Pancreas (tissue), 10 donors: ENCODE data around the gene LNX1. TPM values are rescaled to one million over a fixed set of nuclear protein-coding genes. Genes with fewer than 3 reads are reported as not detected.
A peak's percentile ranks its signal among the peaks of the same experiment; 100 is the strongest.

Experiments
- ATAC-seq, 4 donors: fragments of 200-7000 bp; cut with Tn5 transposase; one replicate each; pipeline versions ENCODE4 v1.8.0 to v1.9.1; 2020; ENCODE audit warnings: mild to moderate bottlenecking in 4 of 4, moderate library complexity in 4 of 4
- DNase-seq, 6 donors: peaks; one replicate each; pipeline ENCODE4 v3.0.0-alpha.2; 2020
- FAIRE-seq: peaks from 2 replicates; lab custom pipeline; 2012; peaks lifted over from hg19 to GRCh38; lab: Jason Lieb, UNC
- H3K27ac ChIP-seq, 4 donors: fragments of 200-600 bp; sonication (generic); 1 replicate in 3 of 4; 2 replicates in 1 of 4; pipeline versions ENCODE4 v1.5.0 to v1.8.0; 2020
- H3K27me3 ChIP-seq, 4 donors: fragments of 200-600 bp; one replicate each; pipeline ENCODE4 v1.8.0; 2021
- H3K36me3 ChIP-seq, 3 donors: fragments of 200-600 bp; sonication (generic) in 1 of 3; one replicate each; pipeline versions ENCODE4 v1.5.0 to v1.8.0; 2020 to 2021
- H3K4me1 ChIP-seq, 3 donors: fragments of 200-600 bp; one replicate each; pipeline ENCODE4 v1.8.0; 2021
- H3K4me3 ChIP-seq, 4 donors: fragments of 200-600 bp; sonication (generic) in 2 of 4; one replicate each; pipeline versions ENCODE4 v1.5.0 to v1.8.0; 2020 to 2021
- H3K9me3 ChIP-seq, 4 donors: fragments of 200-600 bp; one replicate each; pipeline ENCODE4 v1.8.0; 2021
- CTCF ChIP-seq, 4 donors: fragments of 200-600 bp; sonication (generic) in 3 of 4; IDR thresholded peaks; one replicate each; pipeline versions ENCODE4 v1.5.0 to v1.8.0; 2021; ENCODE audit warnings: antibody characterized with exemption in 4 of 4
- WGBS, 2 donors: extraction: QIAGEN DNeasy Blood & Tissue Kit; methylation state at CpG; one replicate each; pipeline ENCODE4 v1.1.7; 2013; 5-methylcytosine and 5-hydroxymethylcytosine counted together
- intact Hi-C, 3 donors: fragments of 100-400 bp; cut with DNase I; formaldehyde crosslinking; loops; one replicate each; pipeline versions ENCODE4 v1.11.1 to v1.14.2; 2022
- polyA plus RNA-seq, 2 donors: library from polyadenylated mRNA; stranded (reverse); fragments of 200-250 nt; gene quantifications; one replicate each; pipeline ENCODE4 v1.2.3, GENCODE V29; 2013
- total RNA-seq, 6 donors: library from RNA; stranded (reverse); fragmentation: NEBNext Ultra II Directional in 4 of 6; extraction: Animal tissue kit (Norgen Biotek cat#: 25700) in 4 of 6; gene quantifications; one replicate each; pipeline versions ENCODE4 v1.2.1 to v1.2.4, GENCODE V29; 2021 to 2023
- donor health status: healthy with polysubstance abuse.
- donor health status: DM: no; HTN: no; CAD: no; lungs with moderate emphysema.
- donor health status: DM: no; HTN: no; CAD: no.
- donor health status: control.
- donor health status: control.
- donor health status: Bipolar disorder and iron deficiency.
- donor health status: DM: yes; HTN: yes; CAD: no.
- donor health status: DM: no; HTN: no; CAD: no.
- donor health status: DM: no; HTN: no; CAD: no.
- donor health status: DM: yes; HTN: yes; CAD: no.

The LNX1 gene
- total and polyA plus RNA-seq, 8 donors: 6.1 to 18.6 (median 15.0) TPM

GRCh38 chr4:53490965-53491622 lies 100.2 kb downstream of the LNX1 start:
- peak; percentile 68 for FAIRE-seq
- peak in 3 of 6 donors; percentile 22 to 51 (median 29) for DNase-seq
- peak; percentile 82 to 93 (median 90) for ATAC-seq
- peaks cover 0 to 11% (median 6%) of the 10 kb centered on the region in 3 donors for H3K4me1 ChIP-seq
- H3K9me3 ChIP-seq: no peaks in the 10 kb centered on the region
- H3K36me3 ChIP-seq: peaks cover 0 to 17% (median 4%) of the 10 kb centered on the region in 3 donors
- TF ChIP-seq CTCF (IDR thresholded peaks at IDR 0.05): peak in 3 of 4 donors; percentile 44 to 59 (median 50)
- H3K4me3 ChIP-seq: no peak overlapping the region
- WGBS, 2 donors: 23 to 24% methylated on average over 3 of the region's 3 CpGs
- no peaks in the 10 kb centered on the region for H3K27me3 ChIP-seq
- peak overlapping the region in 1 of 4 donors; percentile 47 for H3K27ac ChIP-seq
- intact Hi-C loops: no loop called here

- no peak for ATAC-seq
- WGBS, 2 donors: 85 to 90% methylated on average over 6 of the region's 6 CpGs
- peaks cover 0 to 11% (median 6%) of the 10 kb centered on the region in 3 donors for H3K4me1 ChIP-seq
- DNase-seq: no peak
- TF ChIP-seq CTCF (IDR thresholded peaks at IDR 0.05): no peak
- intact Hi-C loops: no loop called here
- H3K27me3 ChIP-seq: no peaks in the 10 kb centered on the region
- no peaks in the 10 kb centered on the region for H3K9me3 ChIP-seq
- H3K27ac ChIP-seq: peak overlapping the region in 1 of 4 donors; percentile 47
- H3K4me3 ChIP-seq: no peak overlapping the region
- no peak for FAIRE-seq
- H3K36me3 ChIP-seq: peaks cover 0 to 12% (median 4%) of the 10 kb centered on the region in 3 donors
Observed at GRCh38 chr4:53490161-53490956, 100.9 kb downstream of the LNX1 start.

- H3K27me3 ChIP-seq: no peaks in the 10 kb centered on the region
- no peak for FAIRE-seq
- H3K27ac ChIP-seq: no peak overlapping the region
- H3K4me3 ChIP-seq: no peak overlapping the region
- no peaks in the 10 kb centered on the region for H3K9me3 ChIP-seq
- DNase-seq: no peak
- H3K4me1 ChIP-seq: peaks cover 0 to 11% (median 6%) of the 10 kb centered on the region in 3 donors
- no peak for TF ChIP-seq CTCF (IDR thresholded peaks at IDR 0.05)
- intact Hi-C loops: no loop called here
- ATAC-seq: no peak
- H3K36me3 ChIP-seq: peaks cover 0 to 4% (median 2%) of the 10 kb centered on the region in 3 donors
Observed at GRCh38 chr4:53489279-53489889, 101.9 kb downstream of the LNX1 start.

- Histone ChIP-seq H3K36me3 (no peaks in the 10 kb centered on the region), H3K27me3 (no peaks in the 10 kb centered on the region), H3K9me3 (no peaks in the 10 kb centered on the region), H3K27ac (no peak overlapping the region), H3K4me3 (no peak overlapping the region), H3K4me1 (peaks cover 0 to 11% (median 6%) of the 10 kb centered on the region in 3 donors)
- DNase-seq: no peak
- TF ChIP-seq CTCF (IDR thresholded peaks at IDR 0.05): no peak
- intact Hi-C loops: no loop called here
- no peak for FAIRE-seq
- no peak for ATAC-seq
Observed at GRCh38 chr4:53487766-53488165, 103.5 kb downstream of the LNX1 start.
